ENCODE results near the gene LRBA. TPM values are rescaled to one million over a fixed set of nuclear protein-coding genes. Genes with fewer than 3 reads are reported as not detected.

The LRBA gene
- total and polyA plus RNA-seq, 2 of the 4 experiments (the other 2 are of a cell fraction): 10.2 to 51.6 TPM

GRCh38 chr4:150321113-150321512, 694.0 kb downstream of the LRBA start:
- Histone ChIP-seq H3K9ac (ENCODE audit: low read depth, low read length) (no peak overlapping the region), H3K4me3 (ENCODE audit: insufficient read depth, low read depth, low read length) (no peak overlapping the region), H3K27ac (ENCODE audit: insufficient read depth, low read length) (no peak overlapping the region), H4K91ac (ENCODE audit: insufficient read depth, low read depth, low read length) (no peak overlapping the region), H3K9me3 (ENCODE audit: control insufficient read depth, insufficient read depth, low read length) (no peaks in the 10 kb centered on the region), H3K4ac (ENCODE audit: low read depth, low read length) (no peak overlapping the region), H3K56ac (ENCODE audit: extremely low read depth, insufficient read depth, low read length) (no peak overlapping the region), H3K18ac (ENCODE audit: low read depth, low read length) (no peak overlapping the region), H2AK9ac (replicated peaks; ENCODE audit: low read depth, low read length, poor library complexity) (no peak overlapping the region), H2BK5ac (ENCODE audit: low read depth, low read length, poor library complexity, severe bottlenecking) (no peak overlapping the region), H2BK120ac (ENCODE audit: low read depth, low read length) (no peak overlapping the region), H2AK5ac (ENCODE audit: low read depth, low read length) (0 out of 2 replicates have a peak overlapping the region, but pooled peaks have one; percentile 17), H3K79me1 (ENCODE audit: low read depth in 1 of 2, low read length in 2 of 2) (no peaks in the 10 kb centered on the region), H4K5ac (ENCODE audit: low read depth, low read length) (no peak overlapping the region), H4K20me1 (ENCODE audit: insufficient read depth, low read length) (no peaks in the 10 kb centered on the region), H2AFZ (replicated peaks; ENCODE audit: low read length, poor library complexity) (no peak overlapping the region), H2BK15ac (ENCODE audit: low read depth, low read length) (no peak overlapping the region), H3K27me3 (ENCODE audit: control insufficient read depth, insufficient read depth, low read length) (no peaks in the 10 kb centered on the region), H3K36me3 (ENCODE audit: control insufficient read depth, insufficient read depth, low read length) (peaks cover 1% of the 10 kb centered on the region; the same call in 1 of the 2 replicates), H2BK20ac (ENCODE audit: low read depth, low read length) (no peak overlapping the region), H4K8ac (ENCODE audit: low read depth in 2 of 2, low read length in 2 of 2) (no peak overlapping the region), H3K9me1 (ENCODE audit: insufficient read depth, low read length) (peaks cover 8% of the 10 kb centered on the region; the same call in 1 of the 2 replicates), H3K4me1 (ENCODE audit: control insufficient read depth, insufficient read depth, low read length) (peaks cover 12% of the 10 kb centered on the region), H3K14ac (replicated peaks; ENCODE audit: low read depth, low read length) (no peak overlapping the region), H3K4me2 (ENCODE audit: low read depth, low read length) (no peak overlapping the region), H3K23ac (ENCODE audit: low read depth, low read length) (no peak overlapping the region)
- ATAC-seq (ENCODE audit: low read depth) (no peak), DNase-seq (no peak)
- dilution Hi-C loops (cut with HindIII; ENCODE audit: low sequenced_read_pairs, unreplicated experiment) (no loop called here), in situ Hi-C loops (cut with MboI; ENCODE audit: low sequenced_read_pairs) (no loop called here), intact Hi-C loops (cut with micrococcal nuclease) (no loop called here)
- no TSS peak for BruUV-seq (replicated peaks)
- ChIA-PET POLR2A (ENCODE audit: unreplicated experiment) (no interaction called here), CTCF (no interaction called here)
- TF ChIP-seq USF2 (IDR thresholded peaks at IDR 0.05; ENCODE audit: low read depth, low read length): no peak
- TF ChIP-seq MXI1 (IDR thresholded peaks at IDR 0.05; ENCODE audit: borderline replicate concordance, low read depth, low read length): no peak
- no peak for TF ChIP-seq FOS (IDR thresholded peaks at IDR 0.05; ENCODE audit: low read depth, low read length)
- TF ChIP-seq, protein P1, sequence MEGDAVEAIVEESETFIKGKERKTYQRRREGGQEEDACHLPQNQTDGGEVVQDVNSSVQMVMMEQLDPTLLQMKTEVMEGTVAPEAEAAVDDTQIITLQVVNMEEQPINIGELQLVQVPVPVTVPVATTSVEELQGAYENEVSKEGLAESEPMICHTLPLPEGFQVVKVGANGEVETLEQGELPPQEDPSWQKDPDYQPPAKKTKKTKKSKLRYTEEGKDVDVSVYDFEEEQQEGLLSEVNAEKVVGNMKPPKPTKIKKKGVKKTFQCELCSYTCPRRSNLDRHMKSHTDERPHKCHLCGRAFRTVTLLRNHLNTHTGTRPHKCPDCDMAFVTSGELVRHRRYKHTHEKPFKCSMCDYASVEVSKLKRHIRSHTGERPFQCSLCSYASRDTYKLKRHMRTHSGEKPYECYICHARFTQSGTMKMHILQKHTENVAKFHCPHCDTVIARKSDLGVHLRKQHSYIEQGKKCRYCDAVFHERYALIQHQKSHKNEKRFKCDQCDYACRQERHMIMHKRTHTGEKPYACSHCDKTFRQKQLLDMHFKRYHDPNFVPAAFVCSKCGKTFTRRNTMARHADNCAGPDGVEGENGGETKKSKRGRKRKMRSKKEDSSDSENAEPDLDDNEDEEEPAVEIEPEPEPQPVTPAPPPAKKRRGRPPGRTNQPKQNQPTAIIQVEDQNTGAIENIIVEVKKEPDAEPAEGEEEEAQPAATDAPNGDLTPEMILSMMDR (conservative IDR thresholded peaks at IDR 0.05; ENCODE audit: low read depth, low read length): no peak
- TF ChIP-seq CEBPB (IDR thresholded peaks at IDR 0.05; ENCODE audit: low read depth, low read length): no peak
- TF ChIP-seq, protein P2, sequence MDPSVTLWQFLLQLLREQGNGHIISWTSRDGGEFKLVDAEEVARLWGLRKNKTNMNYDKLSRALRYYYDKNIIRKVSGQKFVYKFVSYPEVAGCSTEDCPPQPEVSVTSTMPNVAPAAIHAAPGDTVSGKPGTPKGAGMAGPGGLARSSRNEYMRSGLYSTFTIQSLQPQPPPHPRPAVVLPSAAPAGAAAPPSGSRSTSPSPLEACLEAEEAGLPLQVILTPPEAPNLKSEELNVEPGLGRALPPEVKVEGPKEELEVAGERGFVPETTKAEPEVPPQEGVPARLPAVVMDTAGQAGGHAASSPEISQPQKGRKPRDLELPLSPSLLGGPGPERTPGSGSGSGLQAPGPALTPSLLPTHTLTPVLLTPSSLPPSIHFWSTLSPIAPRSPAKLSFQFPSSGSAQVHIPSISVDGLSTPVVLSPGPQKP (IDR thresholded peaks at IDR 0.05; ENCODE audit: borderline replicate concordance, low read depth, low read length): no peak
- TF ChIP-seq POLR2A (IDR thresholded peaks at IDR 0.05; ENCODE audit: low read depth, low read length): no peak
- no peak for TF ChIP-seq RFX5 (IDR thresholded peaks at IDR 0.05; ENCODE audit: low read depth, low read length)
- no peak for TF ChIP-seq NFE2L2 (IDR thresholded peaks at IDR 0.05; ENCODE audit: low read depth, low read length)
- TF ChIP-seq BHLHE40 (IDR thresholded peaks at IDR 0.05; ENCODE audit: low read depth, low read length): no peak
- WGBS, 2 experiments (ENCODE audit: extremely low coverage in 2 of 2, insufficient read length in 1 of 2): 78% methylated on average over 2 of the region's 3 CpGs; no CpG with 5 or more reads in 1 of the 2 experiments
